HL-60 (cell line): ENCODE results near the gene PPP1R2C.

Experiments used
- CTCF ChIP-seq: IDR thresholded peaks from one replicate; pipeline ENCODE4 v1.5.1; 2011; ENCODE audit warnings: low read length, control low read depth, inconsistent platforms; ENCODE audit not compliant: insufficient read depth
- GABPA ChIP-seq: IDR thresholded peaks from 2 replicates; pipeline ENCODE4 v1.6.1; 2012; ENCODE audit warnings: low read depth
- POLR2AphosphoS5 ChIP-seq: IDR thresholded peaks from 2 replicates; pipeline ENCODE4 v1.6.1; 2012; ENCODE audit warnings: low read depth

GRCh38 chrX:42739741-42740140, 38.2 kb downstream of the PPP1R2C start:
- TF ChIP-seq CTCF (no peak), GABPA (no peak), POLR2AphosphoS5 (no peak)
